Stimulated activated CD8-positive, alpha-beta memory T cell treated with anti-CD3 and anti-CD28 coated beads, Interleukin-15, amount 100 ng/mL, for 48 hours (primary cell): ENCODE results near the gene SDHAF3.
"Not testable (repeated sequence)": the region's sequence is repeated elsewhere in the genome, so short reads cannot be mapped to it uniquely, and the experiment has no call there.

ENCODE experiments used
- DNase-seq, 2 donors: peaks; one replicate each; pipeline ENCODE4 v3.0.0-alpha.2; 2020; ENCODE audit warnings: low read depth in 2 of 2

The SDHAF3 gene

DNA sequence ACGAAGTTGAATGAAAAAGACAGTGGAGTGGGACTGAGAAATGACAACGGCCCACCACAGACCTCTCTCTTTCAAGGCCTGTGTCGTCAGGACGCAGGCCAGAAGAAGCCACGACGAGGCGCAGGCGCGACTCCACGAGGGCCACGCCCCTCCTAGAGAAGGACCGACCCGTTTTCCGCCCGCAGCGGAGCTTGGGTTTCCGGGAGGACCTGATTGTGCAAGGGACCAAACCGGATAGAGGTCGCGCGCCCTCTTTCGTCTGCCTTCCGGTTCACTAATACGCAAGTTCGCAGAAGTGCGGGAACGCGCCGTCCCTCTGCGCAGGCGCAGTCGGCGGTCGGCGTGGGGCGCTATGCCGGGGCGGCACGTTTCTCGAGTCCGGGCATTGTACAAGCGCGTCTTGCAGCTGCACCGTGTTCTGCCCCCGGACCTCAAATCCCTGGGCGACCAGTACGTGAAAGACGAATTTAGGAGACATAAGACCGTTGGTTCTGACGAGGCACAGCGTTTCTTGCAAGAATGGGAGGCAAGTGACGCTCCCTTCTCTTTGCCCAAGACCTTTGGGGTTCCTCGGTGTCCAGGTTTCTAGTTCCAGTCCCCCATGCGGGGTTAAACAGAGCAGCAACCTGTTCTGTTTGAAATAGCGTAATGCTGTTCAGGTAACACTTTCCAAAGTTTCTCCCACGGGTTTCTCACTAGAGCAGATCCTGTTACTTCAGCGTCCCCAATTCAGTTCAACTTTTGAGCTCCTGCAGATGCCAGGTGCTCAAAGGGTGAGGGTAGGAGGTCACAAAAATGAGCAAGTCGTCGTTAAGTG lies at the start of gene SDHAF3:
Gene SDHAF3, plus strand, starts transcription at position 327 of the 817 bp plus-strand sequence. Its CDS starts 26 bp downstream, at position 353.
- peak; percentile 97 for DNase-seq

DNA sequence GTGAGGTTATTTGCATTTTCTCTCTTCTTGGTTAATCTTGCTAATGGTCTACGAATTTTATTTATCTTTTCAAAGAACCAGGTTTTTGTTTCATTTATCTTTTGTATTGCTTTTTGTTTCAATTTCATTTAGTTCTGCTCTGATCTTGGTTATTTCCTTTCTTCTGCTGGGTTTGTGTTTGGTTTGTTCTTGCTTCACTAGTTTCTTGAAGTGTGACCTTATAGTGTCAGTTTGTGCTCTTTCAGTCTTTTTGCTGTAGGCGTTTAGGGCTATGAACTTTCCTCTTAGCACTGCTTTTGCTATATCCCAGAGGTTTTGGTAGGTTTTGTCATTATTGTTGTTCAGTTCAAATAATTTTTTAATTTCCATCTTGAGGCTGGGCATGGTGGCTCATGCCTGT lies 45.5 kb upstream of the SDHAF3 start:
- not testable (repeated sequence) for DNase-seq

DNA sequence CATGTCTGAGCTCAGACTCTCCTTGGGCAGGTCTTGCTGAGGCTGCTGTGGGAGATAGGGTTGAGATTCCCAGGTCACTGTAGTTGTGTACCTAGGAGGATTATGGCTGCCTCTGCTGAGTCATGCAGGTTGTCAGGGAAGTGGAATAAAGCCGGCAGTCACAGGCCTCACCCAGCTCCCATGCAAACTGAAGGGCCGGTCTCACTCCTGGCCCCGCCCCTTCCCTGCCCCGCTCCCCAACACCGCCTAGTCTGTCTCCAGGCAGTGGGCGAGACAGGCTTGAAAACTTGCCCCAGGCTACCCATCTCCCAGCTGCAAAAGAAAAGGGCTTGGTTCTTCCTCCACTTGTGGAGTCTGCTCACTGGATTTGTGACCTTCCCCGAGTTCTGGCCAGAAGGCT lies 41.6 kb upstream of the SDHAF3 start:
- no peak for DNase-seq

DNA sequence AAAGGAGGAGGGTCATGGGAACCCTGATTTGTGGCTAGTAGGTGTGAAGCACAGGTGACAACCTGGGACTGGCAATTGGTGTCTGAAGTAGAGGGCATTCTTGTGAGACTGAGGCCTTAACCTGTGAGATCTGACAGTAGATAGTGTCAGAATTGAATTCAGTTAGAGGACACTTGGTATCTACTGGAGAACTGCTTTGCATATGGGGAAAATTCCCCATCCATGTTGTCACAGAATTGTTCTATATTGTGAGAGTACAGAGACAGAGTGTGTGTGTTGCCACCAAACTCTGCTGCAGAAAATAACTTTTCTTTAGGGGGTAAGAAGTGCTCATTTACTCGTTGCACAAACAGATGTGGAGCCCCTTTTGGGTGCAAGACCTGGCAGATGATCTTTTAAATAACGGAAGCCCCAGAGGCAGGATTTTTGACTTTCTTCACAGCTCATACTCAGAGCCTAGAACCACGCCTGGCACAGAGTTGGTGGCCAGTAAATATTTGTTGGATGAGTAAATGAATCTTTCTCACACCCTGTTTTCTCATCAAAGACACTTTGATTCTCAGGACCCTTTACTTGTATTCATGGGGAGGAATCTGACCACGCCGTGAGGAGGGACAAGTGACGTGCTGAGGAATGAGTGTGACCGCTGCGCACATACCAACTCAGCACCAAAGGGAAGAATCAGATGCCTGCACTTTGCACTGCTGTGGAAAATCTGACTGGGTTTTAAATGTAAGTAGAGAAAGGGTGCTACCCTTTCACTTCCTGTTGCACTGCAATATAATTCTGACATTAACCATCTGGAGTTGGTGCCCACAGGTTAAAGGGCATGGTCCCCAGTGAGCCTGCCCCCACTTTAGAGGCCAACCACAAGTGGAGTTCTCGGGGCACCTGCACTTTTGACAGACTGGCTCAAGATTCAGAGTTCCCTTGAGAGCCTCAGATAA lies 39.2 kb upstream of the SDHAF3 start:
- no peak for DNase-seq

DNA sequence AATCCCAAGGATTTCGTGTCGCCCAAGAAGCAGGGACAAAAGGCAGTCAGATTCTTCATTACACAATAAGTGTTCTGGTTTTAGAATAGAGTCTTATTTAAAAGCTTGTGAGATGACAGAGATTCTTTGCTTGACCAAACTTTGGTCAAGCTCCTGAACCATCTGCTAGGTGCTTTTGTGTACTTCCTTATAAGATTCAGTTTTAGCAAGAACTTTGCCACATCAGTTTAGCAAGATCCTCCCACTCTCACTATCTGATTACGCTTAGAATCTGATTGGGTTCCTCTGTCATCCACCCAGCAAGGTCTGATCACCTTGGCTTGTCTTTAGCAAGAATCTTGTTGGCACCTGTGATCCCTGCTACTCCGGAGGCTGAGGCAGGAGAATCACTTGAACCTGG lies 38.2 kb upstream of the SDHAF3 start:
- DNase-seq = no peak

DNA sequence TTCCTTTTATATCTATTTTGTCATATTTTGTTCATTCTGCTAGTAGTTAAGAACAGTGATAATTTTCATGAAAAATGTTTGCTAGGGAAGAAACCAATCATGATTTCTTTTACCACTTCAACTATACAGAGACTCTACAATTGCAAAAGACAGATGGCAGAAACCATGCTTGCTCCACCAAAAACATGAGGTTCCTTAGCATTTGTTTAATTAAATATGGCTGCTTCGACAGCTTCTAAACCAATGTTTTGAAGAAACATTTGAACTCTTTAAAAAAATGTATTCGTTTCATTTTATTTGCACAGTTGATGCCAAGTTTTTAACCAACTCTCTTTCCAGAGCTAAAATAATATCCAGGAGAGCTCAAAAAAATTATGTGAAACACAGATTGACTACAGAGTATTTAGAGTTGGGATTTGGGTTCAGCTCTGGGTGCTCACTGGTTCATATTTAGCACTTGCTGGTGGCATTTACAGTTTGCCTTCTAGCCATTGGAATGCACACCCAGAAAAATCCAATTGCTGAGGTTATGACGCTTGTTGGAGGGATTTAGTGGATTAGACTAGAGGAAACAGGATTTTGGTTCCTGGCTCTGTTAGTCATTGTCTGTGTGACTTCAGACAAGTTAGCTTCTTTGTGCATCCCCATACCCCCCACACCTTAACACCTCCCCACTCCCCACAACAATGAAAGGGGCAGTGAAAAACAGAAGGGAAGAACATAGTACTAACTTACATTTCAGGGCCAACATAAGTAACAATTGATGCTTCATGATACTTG lies 35.8 kb upstream of the SDHAF3 start:
- no peak for DNase-seq

DNA sequence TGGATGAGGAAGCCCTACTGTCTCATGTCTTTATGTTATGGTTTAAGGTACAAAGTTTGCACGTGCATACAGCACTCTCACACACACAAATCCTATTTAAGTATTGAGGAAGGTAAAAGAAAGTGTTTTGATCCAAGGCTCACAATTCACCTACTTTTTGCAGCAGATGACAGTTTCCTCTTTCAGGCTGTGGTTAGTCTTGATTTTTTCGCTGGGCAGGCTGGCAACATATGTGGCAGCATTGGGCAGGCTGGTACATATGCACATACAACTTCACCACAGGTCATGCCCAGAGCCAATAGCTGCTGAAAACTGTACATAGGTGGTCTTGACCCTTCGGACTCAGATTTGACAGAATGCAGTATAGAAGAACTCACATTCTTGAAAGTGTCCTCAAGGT lies 29.1 kb upstream of the SDHAF3 start:
- no peak for DNase-seq

DNA sequence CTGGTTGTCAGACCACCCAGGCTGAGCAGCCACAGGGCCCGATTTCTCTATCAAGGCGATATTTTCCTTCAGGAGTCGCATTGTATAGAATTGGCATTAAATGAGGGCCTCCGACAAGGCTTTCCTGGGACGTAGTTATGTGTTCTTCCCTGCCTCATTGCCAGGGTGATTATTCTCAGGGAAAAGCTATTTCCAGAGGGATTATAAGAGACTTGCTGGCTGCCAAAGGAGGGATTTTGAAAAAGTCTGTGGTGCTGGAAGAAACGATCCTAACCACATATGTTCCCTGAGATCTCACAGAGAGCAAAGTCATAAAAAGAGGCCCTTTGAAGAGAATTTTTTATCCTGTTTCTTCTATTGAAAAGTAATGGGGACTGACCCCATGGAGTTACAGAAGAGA lies 27.7 kb upstream of the SDHAF3 start:
- no peak for DNase-seq

DNA sequence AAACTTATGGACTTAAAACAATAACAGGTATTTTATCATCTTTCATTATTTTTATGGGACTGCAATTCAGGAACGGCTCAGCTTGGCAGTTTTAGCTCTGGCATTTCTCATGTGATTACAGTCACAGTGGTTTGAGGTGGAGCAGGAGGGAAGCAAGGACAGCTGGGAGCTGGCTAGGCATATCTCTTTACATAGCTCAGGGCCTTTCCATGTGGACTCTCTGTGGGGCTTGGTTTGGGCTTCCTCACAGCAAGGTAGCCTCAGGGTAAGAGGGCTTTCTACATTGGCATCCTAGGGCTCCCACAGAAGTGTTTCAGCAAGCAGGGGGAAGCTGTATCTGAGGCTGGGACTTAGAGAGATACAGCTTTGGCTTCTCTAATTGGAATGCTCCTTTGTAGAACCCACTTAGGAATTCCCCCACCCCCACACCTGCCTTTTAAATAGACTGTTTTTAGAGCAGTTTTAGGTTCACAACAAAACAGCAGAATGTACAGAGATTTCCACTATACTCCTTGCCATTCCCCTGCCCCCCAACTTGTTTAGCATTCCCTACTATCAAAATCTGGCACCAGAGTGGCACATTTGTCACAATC lies 26.6 kb upstream of the SDHAF3 start:
- DNase-seq = no peak

DNA sequence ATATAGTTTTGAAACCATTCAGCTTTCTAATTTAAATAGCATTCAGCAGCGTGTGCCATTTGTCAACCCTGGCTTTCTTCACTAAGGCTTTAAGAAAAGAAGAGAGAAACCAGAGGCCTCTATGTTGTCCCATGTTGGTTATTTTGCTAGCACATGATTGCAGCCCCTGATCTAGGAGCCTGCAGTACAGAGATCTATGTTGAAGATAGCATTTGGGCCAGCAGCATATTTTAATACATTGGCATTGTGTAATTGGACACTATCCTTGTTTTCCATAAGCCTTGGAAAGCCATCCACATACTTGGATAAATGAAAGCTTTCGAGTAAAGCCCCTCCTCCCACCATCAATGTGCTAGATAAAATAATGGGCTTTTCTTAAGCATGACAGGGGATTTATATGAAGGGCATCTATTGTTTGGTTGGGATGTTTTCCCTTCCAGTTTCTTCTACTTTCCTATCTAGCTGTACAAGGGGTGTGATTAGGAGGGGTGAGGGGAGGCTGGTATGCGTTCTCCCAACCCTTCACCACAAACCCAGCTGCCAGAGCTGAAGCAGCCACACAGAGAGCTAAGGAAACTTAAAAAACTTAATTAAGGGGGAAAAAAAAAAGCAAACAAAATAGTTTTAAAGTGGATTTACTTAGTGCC lies 23.1 kb upstream of the SDHAF3 start:
- no peak for DNase-seq

DNA sequence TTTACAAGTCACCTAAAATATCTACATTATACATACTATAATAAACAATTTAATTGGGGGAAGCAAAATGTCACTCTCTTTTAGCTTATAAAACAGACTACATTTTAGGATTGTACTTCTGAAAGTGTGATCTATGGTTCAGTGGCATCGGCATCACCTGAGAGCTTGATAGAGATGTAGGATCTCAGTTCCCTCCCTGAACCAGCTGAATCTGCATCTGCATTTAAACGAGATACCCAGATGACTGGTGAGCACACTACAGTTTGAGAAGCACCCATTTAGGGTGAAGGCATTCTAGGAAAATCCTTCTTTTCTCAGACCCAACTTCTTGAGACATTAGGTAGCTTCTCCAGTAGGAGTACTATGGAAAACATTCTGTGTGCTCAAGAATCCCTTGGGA lies 21.5 kb upstream of the SDHAF3 start:
- DNase-seq = no peak

DNA sequence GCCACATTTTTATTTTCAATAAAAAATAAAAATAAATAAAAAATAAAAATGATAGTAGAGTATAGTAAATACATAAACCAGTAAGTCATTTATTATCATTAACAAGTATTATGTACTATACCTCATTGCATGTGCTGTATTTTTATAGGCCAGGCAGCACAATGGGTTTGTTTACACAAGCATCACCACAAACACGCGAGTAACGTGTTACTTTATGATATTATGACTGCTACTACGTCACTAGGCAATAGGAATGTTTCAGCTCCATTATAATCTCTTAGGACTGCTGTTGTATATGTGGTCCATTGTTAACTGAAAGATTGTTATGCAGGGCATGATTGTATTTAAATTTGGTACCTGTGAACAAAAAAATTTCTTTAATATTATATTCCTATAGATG lies 20.8 kb upstream of the SDHAF3 start:
- no peak for DNase-seq

DNA sequence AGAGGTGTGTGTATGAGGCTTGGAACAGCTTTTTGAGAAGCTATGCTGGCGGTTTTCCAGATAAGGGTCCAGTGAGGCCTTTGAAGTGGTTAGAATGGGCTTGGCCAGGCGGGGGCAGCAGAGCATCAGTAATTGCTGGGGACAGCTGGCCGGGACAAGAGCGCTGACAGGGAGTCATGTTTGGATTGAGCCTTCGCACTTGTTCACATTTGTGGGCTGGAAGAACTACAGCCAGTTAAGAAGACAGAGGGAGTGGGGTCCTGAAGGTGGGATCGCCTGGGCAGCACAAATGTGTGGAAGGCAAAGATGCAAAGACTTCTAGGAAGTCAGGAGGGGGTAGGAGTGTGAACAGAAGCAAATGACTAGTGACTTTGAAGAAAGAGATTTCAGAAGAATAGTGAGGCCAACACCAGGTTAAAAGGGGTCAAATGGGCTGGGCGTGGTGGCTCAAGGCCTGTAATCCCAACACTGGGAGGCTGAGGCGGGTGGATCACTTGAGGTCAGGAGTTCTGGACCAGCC lies 12.7 kb upstream of the SDHAF3 start:
- DNase-seq = peak; percentile 40 to 48

DNA sequence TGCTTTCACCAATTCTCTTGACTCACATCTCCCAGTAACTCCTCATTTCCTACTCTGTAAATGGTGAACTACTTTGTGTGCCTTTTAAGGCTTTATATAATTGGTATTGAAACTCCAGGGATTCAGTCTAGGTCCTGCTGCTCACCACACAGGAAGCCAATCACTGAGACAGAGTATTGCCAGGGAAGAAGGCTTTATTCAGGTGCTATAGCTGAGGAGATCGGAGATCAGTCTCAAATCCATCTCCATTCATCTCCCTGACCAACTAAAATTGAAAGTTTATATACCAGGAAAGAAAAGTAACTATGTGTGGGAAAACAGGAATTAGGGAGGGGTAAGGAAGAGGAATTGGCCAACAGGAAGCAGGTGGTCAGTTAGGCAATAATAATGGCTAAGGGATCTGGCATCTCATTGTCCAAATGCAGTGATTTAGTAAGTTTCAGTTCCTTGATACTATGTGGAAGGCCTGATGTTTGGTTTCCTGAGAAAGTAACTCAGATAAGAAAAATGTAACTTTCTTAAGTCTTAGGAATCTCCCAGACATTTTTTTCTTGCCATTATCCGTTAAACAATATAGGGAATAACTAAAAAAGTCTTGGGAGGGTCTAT lies 10.2 kb upstream of the SDHAF3 start:
- DNase-seq = no peak

DNA sequence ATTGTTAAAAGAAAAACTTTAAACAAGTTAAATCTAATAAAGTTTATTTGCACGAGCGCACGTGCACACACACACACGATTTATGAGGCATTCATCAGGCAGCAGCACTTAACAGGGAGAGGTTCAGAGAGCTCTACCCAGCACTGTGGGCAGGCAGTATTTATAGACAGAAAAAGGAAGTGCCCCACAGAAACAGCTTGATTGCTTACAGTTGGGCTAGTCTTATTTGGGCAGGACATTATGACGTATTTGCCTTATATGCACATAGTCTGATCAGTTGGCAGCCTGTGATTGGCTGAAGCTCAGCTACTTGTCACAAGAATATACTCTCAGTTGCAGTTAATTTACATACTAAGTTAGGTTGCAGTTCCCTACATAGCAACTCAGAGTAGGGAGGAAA lies 1.2 kb upstream of the SDHAF3 start:
- DNase-seq = no peak

DNA sequence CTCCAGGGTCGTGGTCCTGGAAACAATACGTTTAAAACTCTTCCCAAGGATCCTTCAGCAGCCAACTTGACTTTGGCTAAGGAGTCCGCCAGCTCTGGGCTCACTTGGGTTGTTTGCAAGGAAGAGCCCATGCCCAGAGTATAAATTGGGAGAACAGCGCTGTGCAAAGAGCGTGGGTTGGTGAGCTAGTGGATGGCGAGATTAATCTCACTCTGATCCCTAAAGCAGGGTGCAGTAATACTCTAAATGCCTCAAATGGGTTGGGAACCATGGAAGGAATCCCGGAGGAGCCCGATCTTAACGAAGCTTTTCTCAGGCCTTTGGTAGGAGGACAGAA lies 495 bp upstream of the SDHAF3 start:
- DNase-seq = no peak

DNA sequence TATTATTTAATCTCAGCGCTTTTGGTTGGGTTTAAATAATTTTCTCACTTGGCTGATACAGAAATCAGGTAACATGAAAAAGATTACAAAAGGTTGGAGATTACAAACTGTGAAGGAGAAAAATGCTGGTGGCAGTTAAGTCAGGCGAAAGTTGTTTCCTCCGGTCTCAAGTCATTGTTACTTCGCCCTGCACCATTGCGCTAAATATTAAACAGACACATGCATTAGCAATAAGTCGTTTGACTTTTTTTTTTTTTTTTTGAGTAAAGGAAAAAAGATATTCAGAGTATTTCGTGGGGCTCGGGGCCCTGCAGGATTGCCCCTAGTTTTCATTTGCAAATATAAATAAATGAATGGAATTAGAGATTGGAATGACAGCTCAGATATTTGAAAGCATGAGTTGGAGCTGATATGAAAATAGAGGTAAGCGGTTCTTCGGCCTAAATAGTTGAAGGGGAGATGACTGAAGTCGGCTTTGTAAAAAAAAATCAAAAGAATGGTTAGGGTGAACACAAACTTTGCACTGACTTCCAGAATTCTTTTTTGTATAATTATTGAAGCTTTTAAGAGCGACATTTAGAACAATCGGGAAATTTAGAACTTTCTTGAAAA lies 914 bp downstream of the SDHAF3 start:
- DNase-seq = no peak

DNA sequence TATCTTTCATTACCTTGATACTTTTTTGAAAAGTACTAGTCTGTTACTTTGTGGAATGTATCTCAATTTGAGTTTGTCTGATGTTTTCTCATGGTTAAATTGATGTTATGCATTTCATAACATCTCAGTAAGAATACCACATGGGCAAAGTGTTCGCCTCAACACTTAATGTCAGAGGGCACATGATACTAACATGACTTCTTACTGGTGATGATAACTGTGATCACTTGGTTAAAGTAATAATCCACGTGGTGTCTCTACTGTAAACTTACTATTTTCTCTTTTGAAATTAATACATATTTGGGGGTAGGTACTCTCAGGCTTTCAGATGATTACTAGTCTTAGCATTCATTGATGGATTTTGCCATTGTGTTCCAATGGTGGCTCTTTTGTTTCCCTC lies 2.2 kb downstream of the SDHAF3 start:
- DNase-seq = no peak

DNA sequence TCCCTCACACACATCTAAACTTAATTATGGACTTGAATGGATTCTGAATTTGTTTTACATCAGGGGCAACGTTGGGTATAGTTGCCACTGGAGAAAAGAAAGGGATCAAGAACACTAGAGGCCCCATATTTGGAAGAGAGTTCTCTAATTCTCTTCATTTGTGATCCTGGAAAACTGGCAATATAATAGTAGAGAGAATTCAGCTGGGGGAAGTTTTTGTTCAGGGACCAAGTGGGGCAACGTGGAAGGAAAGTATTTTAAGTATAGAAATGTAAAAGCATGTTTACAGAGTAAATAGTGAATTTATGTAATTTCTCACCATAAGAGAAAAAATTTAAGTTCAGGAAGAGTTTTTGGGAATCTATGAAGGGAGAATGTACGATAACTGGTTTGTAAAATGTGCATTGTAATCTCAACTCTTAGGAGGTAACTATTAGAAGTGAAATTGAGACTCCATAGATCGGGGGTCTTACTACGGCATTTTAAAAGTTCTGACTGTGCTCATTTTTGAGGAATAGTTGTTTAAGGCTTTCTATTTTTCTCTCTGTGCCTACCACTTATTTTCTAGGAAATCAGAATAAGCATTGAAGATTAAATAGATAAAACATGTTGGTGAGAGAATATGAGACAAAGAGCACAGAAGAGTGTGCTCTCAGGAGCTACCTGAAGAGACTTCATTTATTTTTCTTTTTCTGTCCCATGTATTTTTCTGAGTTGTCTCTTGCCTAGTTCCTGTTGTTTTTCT lies 3.4 kb downstream of the SDHAF3 start:
- DNase-seq = no peak
